Right ventricle myocardium inferior (tissue), 1 donor: Measurements from ENCODE around the gene ZNF337. TPM values are rescaled to one million over a fixed set of nuclear protein-coding genes. Genes with fewer than 3 reads are reported as not detected.
A peak's percentile ranks its signal among the peaks of the same experiment; 100 is the strongest.
"Not testable (repeated sequence)": the region's sequence is repeated elsewhere in the genome, so short reads cannot be mapped to it uniquely, and the experiment has no call there.

Source experiments
- ATAC-seq: fragments of 200-7000 bp; cut with Tn5 transposase; one replicate; pipeline ENCODE4 v1.9.1; 2020; ENCODE audit warnings: mild to moderate bottlenecking, moderate library complexity
- DNase-seq: peaks from one replicate; pipeline ENCODE4 v3.0.0; 2021; ENCODE audit errors: missing footprints
- intact Hi-C: fragments of 100-400 bp; cut with DNase I; formaldehyde crosslinking; loops from one replicate; pipeline ENCODE4 v1.11.0; 2022
- long read RNA-seq: library from polyadenylated mRNA; unstranded; transcript quantifications from one replicate; pipeline ENCODE4 v2.0.0, GENCODE V29; 2021
- total RNA-seq: library from RNA; stranded (reverse); fragmentation: NEBNext Ultra II Directional; extraction: Animal tissue kit (Norgen Biotek cat#: 25700); gene quantifications from one replicate; pipeline ENCODE4 v1.2.1, GENCODE V29; 2021
- donor health status: DM: no; HTN: yes; CAD: no; lungs with severe emphysema.

ZNF337 gene
- 7.0 TPM for total RNA-seq
- long read RNA-seq, partial matches to known transcripts, result 0 of 5 reads
- long read RNA-seq, other reads (novel, unspliced or antisense), result 1 of 5 reads

DNA sequence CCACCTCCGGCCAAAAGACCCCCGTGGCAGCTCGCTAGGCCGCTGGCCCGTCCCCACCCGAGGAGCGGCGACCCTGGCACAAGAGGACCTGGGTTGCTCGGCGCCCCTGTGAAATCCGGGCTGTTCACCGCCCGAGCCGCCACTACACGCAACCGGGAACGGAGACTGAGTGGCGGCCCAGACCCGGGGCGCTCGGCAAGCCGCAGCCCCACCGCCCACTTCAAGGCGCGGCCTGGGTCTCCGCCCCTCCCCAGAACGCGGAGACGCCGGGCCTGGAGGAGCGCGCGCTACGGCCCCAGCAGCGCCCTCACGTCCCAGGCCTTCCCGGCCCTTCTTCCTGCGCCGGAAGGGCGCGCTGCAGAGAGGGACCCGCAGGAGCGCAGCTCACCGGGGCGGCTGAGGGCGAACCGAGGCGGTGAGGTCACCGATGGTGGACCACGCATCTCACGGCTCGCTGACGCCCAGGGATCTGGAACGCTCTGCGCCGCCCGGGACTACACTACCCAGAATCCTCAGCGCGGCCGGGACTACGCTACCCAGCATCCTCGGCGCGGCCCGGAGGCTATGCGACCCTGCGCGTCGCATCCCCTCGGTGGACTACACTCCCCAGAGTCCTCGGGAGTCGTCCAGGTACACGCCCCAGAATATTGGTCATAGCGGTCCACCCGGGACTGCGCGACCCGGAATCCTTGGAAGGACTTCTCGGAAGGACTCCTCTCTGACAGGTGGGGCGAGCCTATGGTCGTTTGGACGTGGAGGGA lies at the start of gene ZNF337:
ZNF337 (minus strand) TSS at position 483 of the 761 bp plus-strand sequence. CDS start 10,436 bp downstream, outside the sequence.
- DNase-seq, result peak; percentile 97
- intact Hi-C loops, result loop anchor here (5.0 kb wide), 3 partner anchors 56 to 291 kb away; no protein-coding TSS in a partner anchor
- peak; percentile 100 for ATAC-seq

DNA sequence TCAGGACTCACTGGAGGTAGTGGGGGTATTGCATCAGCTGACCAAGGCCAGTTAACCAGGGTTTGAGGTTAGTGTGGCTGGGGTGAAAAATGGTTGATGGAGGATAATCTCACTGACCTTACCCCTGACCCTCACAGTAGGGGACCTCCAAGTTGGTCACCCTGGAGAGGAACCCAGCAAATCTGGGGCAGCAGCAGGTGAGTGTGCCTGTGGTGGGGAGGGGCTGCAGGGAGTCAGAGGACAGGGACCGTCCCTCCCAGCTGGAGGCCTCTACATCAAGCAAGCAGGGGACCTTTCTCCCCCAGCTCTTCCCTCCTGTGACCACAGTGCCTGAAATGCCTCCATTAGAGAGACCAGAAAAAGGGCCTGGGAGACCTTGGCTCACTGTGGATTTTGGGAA lies 49.1 kb upstream of the ZNF337 start:
- intact Hi-C loops, result no loop called here
- ATAC-seq, result no peak
- no peak for DNase-seq

DNA sequence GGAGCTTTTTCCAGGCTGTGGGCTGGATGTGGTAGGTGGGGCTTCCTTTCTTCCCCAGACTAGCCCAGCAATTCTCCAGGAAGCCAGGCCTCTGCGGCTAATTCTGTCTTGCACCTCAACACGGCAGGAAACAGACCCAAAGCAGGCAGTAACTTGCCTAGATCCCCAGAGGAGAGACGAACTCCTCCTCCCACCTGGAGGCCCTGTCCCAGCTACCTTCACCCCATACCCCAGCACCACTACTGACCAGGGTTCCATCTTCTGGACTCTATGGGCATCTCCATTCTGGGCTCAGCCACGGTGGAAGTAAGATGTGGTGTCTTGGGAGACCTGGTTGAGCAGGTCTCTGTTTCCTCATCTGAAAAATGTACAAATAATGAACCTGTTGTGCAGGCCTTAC lies 48.4 kb upstream of the ZNF337 start:
- ATAC-seq, result no peak
- no peak for DNase-seq
- intact Hi-C loops, result no loop called here

DNA sequence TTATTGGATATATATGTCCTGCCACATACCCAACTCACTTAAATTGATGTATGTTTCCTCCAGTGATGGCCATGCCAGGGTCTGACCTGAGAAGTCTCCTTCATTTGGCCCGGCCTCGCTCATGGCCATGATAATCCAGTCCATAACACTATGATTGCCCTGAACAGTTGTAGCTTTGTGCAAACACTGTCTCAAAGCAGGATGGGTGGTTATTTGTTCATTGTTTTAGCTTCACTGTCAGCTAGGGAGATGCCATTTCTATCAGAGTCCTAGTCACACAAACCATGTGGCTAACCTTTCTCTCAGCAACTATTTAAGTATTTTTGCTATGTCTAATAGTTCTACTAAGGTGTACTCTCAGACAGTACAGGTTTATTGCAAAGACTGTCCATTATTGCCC lies 47.6 kb upstream of the ZNF337 start:
- intact Hi-C loops, result no loop called here
- DNase-seq (no peak), ATAC-seq (no peak)

DNA sequence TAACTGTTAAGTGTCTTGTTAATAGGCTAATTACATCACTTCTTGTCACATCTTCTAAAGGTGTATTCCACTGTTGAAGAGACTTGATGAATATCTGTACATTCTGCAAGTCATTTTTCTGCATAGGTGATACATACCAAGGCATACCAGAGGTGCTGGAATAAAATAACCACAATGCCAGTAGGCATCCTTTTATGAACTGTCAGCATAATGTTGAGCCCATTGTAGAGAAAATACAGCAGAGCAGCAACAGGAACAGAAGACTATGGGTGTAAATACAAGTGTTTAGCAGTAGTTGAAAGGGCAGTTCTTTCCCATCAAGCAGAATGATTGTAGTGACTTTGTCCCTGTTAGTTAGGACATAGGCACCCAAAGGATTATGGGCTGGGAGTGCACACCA lies 44.4 kb upstream of the ZNF337 start:
- DNase-seq (no peak), ATAC-seq (no peak)
- intact Hi-C loops, result no loop called here

DNA sequence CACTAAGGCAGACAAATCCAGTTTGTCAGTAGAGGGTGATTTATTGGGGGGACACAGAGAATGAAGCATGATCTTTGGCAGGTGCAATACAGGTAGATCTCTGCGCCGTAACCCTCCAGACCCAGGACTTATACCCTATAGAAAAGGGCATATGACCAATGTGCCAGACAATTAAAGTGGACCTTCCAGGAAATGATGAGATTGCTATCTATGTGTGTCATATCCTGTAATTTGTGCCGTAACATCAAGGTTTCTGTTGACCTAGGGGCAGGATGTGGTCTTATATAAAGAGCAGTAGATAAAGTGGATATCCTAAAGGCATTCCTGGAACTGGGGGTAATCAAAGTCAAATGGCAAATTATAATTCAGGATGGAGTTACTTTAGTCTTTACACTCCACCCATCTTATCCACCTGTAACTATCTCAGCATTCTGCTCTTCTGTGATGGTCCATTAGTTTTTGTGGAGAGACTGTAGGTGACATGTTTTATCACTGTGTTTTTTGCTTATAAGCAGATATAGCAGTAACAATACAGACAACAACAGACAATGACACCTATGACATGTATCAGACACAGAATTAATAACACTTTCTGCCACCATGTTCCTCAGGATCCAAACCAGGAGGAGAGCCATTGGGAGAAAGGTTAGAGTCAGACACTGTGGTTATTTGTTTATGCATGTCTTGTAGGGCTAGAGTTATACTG lies 43.1 kb upstream of the ZNF337 start:
- ATAC-seq (no peak), DNase-seq (no peak)
- intact Hi-C loops, result no loop called here

DNA sequence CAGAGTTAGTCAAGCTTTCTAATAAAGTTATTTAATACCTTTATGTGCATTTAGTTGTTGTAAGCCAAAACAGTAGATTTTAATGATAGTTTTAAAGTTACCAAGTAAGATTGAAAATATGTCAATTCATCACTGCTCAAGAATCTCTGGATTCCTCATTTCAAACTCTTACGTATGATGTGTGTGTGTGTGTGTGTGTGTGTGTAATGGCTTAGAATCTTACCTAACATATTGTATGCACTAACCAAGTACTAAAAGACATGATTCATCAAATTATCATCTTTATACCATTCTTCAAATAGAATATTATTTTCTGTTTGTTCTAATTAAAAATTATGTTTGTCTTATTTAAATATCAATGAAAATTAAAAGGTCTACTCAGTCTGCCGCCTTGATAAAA lies 41.5 kb upstream of the ZNF337 start:
- intact Hi-C loops, result no loop called here
- ATAC-seq, result no peak
- DNase-seq, result no peak

DNA sequence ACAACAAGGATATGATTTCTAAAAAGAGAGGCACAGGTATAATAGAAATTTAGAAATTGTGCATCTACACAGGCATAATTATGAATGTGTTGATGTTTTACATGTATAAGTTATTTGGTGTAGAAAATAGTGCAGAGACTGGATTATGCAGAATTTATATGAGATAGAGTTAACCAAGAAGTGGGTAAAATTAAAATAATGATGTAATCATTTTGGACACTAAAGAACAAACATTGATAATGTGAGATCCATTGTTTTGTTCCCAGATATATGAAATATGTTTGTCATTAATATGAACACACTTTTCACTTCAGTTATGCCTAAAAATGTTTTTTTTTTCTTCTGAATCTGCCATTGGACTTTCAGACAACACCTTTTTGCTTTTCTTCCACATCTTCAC lies 37.2 kb upstream of the ZNF337 start:
- ATAC-seq, result no peak

DNA sequence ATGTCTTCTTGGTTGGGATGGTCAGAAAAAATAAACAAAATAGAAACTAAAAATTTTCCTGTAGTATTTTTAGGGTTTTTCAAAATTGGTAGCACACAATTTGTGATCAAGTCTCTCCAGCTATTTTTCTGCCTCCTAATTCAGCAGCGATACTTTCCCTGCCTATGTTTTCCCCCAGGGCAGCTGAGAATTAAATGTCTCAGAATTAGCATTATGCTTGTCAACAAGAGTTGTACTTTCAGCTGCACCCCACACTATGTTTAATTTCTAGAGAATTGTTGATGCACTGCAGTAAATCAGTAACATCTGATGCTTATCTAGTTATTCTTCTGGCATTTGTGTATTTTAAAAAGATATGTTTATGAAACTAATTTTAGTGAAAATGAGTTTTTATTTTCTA lies 34.2 kb upstream of the ZNF337 start:
- intact Hi-C loops, result no loop called here
- no peak for ATAC-seq

More for the DNA sequence above, 37.2 kb upstream of the ZNF337 start:
- DNase-seq, result no peak
- intact Hi-C loops, result no loop called here

DNA sequence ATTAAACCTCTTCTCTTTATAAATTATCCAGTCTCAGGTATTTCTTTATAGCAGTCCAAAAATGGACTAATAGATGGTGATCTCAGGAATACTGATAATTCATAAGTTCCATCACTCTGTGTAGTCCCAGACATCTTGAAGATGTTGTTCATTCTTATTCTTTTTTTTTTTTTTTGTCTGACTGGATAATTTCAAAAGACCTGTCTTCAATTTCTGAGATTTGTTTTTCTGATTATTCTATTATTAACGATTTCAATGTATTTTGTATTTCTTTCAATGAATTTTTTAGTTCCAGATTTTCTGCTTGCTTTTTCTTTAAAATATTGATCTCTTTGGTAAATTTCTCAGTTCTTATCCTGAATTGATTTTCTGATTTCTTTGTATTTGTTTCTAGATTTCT lies 29.7 kb upstream of the ZNF337 start:
- intact Hi-C loops, result no loop called here
- ATAC-seq (no peak), DNase-seq (no peak)

More for the DNA sequence above, 34.2 kb upstream of the ZNF337 start:
- no peak for DNase-seq

DNA sequence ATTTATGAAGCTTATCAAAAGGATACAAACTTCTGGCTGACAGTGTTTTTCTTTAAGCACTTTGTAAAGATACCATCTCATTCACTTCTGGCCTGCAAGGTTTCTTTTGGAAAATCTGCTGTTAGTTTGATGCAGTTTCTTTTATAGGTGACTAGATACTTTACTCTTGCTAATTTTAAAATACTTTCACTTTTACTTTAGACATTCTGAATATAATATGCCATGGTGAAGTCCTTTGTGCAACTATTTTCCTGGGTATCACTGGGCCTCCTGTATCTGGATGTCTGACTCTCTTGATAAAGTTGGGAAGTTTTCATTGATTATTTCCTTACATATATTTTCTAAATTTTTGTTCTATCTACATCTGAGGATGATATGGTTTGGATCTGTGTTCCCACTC lies 29.0 kb upstream of the ZNF337 start:
- ATAC-seq (no peak), DNase-seq (no peak)

DNA sequence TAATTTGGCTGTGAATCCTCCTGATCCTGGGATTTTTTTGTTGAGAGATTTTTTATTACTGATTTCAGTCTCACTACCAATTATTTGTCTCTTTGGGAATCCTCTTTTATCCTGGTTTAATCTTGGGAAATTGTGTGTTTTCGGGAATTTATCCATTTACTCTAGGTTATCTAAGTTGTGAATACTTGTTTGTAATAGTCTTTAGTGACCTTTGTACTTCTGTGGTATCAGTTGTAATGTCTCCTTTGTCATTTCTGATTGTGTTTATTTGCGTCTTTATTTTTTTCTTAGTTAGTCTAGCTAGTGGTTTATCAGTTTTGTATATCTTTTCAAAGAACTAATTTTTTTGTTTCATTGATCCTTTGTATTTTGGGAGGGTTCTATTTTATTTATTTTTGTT lies 27.3 kb upstream of the ZNF337 start:
- intact Hi-C loops, result no loop called here
- ATAC-seq, result no peak

More for the DNA sequence above, 29.0 kb upstream of the ZNF337 start:
- intact Hi-C loops, result no loop called here

DNA sequence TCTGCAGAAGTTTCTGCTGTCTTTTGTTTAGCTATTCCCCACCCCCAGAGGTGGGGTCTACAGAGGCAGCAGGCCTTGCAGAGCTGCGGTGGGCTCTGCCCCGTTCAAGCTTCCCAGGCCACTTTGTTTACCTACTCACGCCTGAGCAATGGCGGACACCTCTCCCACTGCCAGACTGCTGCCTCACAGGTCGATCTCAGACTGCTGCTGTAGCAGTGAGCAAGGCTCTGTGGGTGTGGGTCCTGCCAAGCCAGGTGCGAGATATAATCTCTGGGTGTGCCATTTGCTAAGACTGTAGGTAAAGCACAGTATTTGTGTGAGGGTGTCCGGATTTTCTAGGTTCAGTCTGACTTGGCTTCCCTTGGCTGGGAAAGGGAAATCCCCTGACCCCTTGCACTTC lies 23.6 kb upstream of the ZNF337 start:
- intact Hi-C loops, result no loop called here
- DNase-seq, result no peak

More for the DNA sequence above, 27.3 kb upstream of the ZNF337 start:
- no peak for DNase-seq

DNA sequence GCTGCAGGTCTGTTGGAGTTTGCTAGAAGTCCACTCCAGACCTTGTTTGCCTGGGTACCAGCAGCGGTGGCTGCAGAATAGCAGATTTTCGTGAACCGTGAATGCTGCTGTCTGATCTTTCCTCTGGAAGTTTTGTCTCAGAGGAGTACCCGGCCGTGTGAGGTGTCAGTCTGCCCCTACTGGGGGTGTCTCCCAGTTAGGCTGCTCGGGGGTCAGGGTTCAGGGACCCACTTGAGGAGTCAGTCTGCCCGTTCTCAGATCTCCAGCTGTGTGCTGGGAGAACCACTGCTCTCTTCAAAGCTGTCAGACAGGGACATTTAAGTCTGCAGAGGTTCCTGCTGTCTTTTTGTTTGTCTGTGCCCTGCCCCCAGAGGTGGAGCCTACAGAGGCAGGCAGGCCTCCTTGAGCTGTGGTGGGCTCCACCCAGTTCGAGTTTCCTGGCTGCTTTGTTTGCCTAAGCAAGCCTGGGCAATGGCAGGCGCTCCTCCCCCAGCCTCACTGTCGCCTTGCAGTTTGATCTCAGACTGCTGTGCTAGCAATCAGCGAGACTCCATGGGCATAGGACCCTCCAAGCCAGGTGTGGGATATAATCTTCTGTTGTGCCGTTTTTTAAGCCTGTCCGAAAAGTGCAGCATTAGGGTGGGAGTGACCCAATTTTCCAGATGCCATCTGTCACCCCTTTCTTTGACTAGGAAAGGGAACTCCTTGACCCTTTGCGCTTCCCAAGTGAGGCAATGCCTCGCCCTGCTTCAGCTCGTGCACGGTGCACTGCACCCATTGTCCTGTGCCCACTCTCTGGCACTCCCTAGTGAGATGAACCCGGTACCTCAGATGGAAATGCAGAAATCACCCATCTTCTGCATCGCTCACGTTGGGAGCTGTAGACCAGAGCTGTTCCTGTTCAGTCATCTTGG lies 22.5 kb upstream of the ZNF337 start:
- ATAC-seq, DNase-seq, intact Hi-C loops: not testable (repeated sequence)

More for the DNA sequence above, 23.6 kb upstream of the ZNF337 start:
- ATAC-seq, result no peak

DNA sequence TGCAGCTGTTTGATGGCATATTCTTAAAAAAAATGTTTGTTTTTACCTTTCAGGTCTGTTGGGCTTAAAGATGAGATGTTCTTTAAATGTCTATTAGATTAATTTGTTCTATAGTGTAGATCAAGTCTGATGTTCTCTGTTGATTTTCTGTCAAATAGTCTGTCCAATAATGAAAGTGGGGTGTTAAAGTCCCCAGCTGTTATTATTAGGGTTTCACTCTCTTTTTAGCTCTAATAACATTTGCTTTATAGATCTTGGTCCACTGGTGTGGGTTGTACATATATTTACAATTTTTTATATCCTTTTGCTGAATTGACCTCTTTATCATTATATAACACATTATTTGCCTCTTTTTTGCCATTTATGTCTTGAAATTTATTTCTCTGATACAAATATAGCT lies 11.0 kb upstream of the ZNF337 start:
- DNase-seq (no peak), ATAC-seq (no peak)
- intact Hi-C loops, result no loop called here

DNA sequence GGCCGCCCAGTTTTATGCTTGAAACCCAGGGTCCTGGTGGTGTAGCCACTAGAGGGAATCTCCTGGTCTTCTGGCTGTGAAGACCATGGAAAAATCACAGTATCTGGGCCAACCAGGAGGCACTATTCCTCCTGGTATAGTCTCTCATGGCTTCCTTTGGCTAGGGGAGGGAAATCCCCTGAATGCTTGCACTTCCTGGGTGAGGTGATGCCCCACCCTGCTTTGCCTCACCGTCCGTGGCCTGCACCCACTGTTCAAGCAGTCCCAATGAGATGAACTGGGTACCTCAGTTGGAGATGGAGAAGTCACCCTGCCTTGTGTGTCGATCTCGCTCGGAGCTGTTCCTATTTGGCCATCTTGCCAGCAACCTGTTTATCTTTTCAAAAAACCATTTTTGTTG lies 10.1 kb upstream of the ZNF337 start:
- ATAC-seq (no peak), DNase-seq (peak; percentile 3)
- intact Hi-C loops, result no loop called here

DNA sequence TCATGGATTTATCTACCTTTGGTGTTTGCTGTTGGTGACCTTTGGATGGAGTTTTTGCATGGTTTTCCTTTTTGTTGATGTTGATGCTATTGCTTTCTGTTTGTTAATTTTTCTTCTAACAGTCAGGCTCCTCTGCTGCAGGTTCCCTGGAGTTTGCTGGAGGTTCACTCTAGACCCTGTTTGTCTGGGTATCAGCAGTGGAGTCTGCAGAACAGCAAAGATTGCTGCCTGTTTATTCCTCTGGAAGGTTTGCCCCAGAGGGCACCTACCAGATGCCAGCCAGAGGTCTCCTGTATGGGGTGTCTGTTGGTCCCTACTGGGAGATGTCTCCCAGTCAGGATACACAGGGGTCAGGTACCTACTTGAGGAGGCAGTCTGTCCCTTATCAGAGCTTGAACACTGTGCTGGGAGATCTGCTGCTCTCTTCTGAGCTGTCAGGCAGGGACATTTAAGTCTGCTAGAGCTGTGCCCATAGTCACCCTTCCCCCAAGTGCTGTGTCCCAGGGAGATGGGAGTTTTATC lies 9.2 kb upstream of the ZNF337 start:
- DNase-seq (no peak), ATAC-seq (no peak)
- intact Hi-C loops, result no loop called here

DNA sequence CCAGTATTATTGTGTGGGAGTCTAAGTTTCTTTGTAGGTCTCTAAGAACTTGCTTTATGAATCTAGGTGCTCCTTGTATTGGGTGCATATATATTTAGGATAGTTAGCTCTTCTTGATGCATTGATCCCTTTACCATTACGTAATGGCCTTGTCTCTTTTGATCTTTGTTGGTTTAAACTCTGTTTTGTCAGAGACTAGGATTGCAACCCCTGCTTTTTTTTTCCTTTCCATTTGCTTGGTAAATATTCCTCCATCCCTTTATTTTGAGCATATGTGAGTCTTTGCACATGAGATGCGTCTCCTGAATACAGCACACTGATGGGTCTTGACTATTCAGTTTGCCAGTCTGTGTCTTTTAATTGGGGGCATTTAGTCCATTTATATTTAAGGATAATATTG lies 7.7 kb upstream of the ZNF337 start:
- intact Hi-C loops, DNase-seq, ATAC-seq: not testable (repeated sequence)

DNA sequence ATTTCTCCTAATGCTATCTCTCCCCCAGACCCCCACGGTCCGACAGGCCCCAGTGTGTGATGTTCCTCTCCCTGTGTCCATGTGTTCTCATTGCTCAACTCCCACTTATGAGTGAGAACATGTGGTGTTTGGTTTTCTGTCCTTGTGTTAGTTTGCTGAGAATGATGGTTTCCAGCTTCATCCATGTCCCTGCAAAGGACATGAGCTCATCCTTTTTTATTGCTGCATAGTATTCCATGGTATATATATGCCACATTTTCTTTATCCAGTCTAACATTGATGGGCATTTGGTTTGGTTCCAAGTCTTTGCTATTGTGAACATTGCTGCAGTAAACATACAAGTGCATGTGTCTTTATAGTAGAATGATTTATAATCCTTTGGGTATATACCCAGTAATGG lies 4.2 kb upstream of the ZNF337 start:
- DNase-seq, ATAC-seq, intact Hi-C loops: not testable (repeated sequence)
